Fibroblast of skin of left quadriceps (primary cell): ENCODE measurements around the gene KLF12.

Experiments used
- DNase-seq, 2 experiments: peaks; one replicate each; pipeline ENCODE4 v3.0.0-alpha.2; 2013; ENCODE audit warnings: low read depth in 2 of 2

KLF12 gene

DNA sequence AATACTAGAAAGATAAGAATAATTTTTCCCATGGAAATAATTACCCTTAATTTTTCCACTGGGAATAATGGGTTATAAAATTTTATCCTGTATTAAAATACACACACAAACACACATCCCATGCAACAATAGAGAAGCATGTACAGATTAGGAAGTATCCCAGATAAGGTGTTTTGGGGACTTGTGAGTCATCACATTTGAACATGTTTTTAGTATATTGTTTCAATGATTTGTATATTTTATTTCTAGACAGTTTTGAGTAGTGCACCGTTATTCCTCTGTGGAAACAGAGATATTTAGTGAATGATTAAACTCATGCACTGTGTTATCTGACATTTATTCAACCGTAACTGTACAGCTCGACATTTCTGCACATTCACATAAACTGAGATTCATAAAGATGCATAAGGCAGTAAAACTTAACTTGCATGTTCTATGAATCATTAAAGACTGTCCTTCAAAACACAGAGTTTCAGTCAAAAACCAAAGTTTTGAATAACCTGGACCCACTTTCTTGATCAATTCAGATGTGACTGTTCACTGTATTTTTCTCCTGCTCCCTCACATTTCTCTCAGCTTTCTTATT lies 30.1 kb downstream of the KLF12 start:
- DNase-seq = no peak

DNA sequence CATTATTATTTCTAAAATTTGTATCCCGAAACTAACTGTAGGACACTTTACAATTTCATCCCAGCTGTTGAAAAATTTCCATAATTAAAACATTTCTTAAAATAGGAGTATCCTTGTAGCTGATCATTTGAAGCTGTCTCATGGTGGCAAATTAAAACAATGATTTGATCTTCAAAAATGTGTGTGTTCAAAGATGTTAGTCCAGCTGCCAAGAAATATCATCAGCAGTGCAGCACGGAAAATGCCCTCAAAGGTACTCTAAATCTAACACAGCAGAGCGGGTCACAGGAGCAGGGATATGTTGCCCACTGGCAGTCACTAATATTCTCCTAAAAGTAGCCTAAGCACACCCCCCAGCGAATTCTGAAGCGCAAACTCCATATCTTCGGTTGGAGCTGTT lies 31.0 kb downstream of the KLF12 start:
- no peak for DNase-seq

DNA sequence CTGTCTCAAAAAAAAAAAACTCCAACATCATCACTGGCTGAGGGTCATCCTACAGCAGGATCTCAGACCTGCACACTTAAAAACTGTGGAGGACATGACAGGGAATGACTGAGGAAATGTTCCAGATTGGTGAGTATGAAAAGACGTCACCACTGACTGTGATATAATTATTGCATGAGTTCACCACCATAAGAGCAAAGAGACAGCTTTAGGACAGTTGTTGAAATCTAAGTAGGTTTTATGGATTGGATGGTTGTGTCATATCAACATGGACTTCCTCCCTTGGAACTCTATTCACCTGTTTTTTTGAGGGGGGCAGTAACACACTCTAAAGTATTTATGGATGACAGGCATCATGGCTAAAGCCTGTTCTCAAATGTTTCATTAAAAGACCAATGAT lies 31.5 kb downstream of the KLF12 start:
- DNase-seq = no peak

DNA sequence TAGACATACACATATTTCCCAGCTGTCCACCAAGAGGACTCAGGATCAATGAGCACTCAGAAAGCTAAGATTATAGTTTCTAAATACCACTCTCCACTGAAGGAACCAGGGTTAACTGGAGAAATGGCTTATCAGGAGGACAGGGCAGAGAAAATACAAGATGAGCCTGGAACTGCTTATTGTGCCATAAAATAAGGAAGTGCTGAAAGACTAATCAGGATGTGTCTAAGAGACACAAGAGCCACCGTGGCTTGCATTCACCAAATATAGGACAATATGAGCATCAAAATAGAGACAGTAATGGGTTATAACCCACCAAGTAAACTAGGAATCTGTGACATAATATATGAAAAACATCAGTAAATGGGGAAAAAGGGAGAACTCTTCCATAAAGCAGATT lies 32.8 kb downstream of the KLF12 start:
- no peak for DNase-seq

DNA sequence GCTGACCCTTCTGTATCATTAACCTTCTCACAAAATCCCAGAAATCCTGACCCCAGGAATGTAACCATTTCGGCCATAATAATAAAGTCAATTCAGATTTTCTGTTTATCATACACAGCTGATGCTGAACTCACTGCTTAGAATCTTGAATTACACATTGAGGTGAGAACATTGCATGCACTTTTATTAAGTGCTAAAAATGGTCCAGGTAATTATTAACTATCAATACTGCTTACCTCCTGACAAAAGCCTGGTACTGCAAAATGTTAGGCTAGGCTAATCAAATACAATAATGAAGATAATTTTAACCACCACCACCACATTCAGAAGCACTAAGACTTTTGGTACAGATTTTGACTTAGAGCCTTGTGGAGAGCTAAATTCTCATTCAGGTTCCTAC lies 36.1 kb downstream of the KLF12 start:
- no peak for DNase-seq

DNA sequence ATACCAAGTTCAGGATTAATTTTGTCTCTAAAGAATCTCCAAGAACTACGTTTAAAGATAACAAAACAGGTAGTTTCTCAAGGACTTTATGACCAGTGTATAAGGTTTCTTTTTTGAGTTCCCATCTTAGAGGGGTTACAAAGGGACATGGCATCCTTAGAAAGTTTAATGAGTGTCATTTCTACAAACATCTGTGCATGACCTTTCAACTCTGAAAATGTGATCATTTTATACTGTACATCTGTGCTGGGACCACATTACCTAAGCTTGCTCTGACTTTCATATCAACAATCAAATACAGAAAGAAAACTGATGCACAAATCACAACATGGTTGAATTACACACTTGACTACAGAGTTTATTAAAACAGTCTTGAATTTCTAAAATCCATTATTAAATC lies 37.1 kb downstream of the KLF12 start:
- DNase-seq = no peak

DNA sequence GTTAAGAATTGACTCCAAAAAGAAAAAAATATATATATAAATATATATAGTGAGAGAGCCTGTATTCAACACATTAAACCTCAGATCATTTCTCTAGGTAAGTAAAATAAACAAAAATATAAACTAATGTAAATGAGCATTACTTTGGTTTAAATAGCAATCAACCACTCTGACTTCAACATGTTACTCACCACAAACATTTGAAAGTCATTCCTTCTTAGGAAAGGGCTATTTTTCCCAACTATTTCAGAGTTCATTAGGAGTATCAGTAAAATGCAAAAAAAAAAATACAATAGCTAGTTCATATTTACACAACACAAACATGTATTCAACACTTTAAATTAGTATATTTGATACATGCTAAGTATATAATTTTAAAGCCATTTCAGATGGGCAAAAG lies 40.5 kb downstream of the KLF12 start:
- no peak for DNase-seq

DNA sequence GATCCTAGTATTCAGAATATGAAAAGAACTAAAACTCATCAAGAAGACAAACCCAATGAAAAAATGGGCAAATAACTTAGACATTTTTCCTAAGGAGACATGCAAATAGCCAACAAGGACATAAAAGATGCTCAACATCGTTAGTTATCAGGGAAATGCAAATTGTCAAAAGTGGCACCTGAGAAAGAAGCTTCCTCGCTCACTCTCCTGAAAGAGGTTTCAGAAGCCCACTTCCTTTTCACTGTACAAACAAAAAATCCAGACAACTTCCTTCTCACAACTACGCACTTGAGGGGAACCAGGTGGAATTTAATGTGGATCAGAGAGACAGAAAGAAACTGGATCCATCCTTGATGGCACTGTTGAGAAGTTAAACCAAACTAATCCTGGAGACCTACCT lies 41.5 kb downstream of the KLF12 start:
- DNase-seq = no peak

DNA sequence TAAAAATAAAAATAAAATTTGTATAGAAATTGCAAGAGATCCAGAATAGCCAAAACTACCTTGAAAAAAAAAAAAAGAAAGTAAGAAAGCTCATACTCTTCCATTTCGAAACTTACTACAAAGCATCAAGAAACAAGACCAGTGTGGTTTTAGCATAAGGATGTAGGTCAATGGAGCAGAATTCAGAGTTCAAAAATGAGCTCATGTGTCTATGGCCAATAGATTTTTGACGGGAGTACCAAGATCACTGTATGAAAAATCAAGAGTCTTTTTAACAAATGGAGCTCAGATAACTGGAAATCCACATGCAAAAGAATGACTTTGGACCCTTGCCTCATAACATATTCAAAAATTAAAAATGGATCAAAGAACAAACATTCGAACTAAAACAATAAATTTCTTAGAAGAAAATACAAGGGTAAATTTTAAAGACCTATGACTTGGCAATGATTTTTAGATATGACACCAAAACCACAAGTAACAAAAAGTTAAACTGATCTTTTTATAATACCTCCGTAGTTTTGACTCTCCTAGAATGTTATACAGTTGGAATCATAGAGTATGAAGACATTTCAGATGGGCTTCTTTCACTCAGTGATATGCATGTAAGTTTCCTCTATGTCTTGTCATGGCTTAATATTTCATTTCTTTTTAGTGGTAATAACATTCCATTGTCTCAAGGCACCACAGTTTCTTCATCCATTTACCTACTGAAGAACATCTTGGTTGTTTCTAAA lies 43.2 kb downstream of the KLF12 start:
- no peak for DNase-seq

DNA sequence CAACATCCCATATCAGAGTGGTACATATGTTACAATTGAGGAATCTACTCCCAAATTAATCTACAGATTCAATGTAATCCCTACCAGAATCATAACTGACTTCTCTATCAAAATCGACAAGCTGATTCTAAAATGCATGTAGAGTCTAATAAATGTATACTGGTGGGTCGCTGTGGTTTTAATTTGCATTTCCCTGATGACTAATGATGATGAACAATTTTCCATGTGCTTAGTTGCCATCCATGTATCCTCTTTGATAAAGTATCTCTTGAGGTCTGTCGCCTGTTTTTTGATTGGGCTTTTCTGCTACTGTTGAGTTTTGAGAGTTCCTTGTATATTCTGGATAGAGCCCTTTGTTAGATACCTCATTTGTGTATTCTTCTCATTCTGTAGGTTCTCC lies 43.8 kb downstream of the KLF12 start:
- DNase-seq = no peak

DNA sequence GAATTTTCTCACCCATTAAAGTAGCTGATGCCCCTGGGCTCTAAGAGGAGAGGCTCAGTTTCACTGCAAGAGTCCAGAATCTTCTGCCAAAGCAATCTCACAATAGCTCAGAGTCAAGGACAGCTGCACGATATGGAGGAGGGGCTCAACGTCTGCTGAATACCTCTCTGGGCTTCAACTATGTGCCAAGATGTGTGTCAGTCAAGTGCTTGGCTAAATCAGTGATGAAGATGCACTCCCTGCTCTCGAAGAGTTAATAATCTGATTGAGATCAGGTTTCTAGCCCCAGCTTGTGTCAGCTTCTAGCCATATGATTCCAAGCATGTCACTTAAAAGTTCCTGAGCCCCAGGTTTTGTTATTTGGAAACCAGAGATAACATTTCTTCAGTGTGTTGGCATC lies 46.8 kb downstream of the KLF12 start:
- no peak for DNase-seq
